IMR-90 (cell line): ENCODE measurements around the gene NUBP1. TPM values are rescaled to one million over a fixed set of nuclear protein-coding genes. Genes with fewer than 3 reads are reported as not detected.
"Not testable (repeated sequence)": the region's sequence is repeated elsewhere in the genome, so short reads cannot be mapped to it uniquely, and the experiment has no call there.

Experiments
- ATAC-seq: fragments of 200-7000 bp; cut with Tn5 transposase; 2 replicates; pipeline ENCODE4 v1.9.1; 2020; ENCODE audit warnings: low read depth, mild to moderate bottlenecking, moderate library complexity
- BruUV-seq: library from RNA; stranded (reverse); fragments of 400-500 nt; replicated peaks from 2 replicates; lab custom pipeline; 2021; lab: Mats Ljungman, UMichigan
- CTCF ChIA-PET: fragments of 300-600 bp; formaldehyde crosslinking; extraction: SDS; loops from one replicate; lab custom pipeline; 2021; ENCODE audit warnings: antibody characterized with exemption; lab: Yijun Ruan, JAX
- POLR2A ChIA-PET: fragments of 300-600 bp; sonication (Branson Sonifier 250); formaldehyde crosslinking; loops from one replicate; lab custom pipeline; 2022; ENCODE audit warnings: antibody characterized with exemption; ENCODE audit not compliant: unreplicated experiment; lab: Charles Lee
- DNase-seq: peaks from one replicate; pipeline ENCODE4 v3.0.0; 2013
- H2AFZ ChIP-seq: replicated peaks from 2 replicates; pipeline ENCODE3; 2013; ENCODE audit warnings: low read length, mild to moderate bottlenecking; ENCODE audit not compliant: poor library complexity
- H2AK5ac ChIP-seq: 2 replicates; pipeline ENCODE4 v1.6.1; 2013; ENCODE audit warnings: low read depth, low read length, inconsistent platforms
- H2AK9ac ChIP-seq: replicated peaks from 2 replicates; pipeline ENCODE3; 2013; ENCODE audit warnings: mild to moderate bottlenecking, low read depth, low read length, moderate library complexity; ENCODE audit not compliant: poor library complexity
- H2BK120ac ChIP-seq: 2 replicates; pipeline ENCODE4 v1.6.1; 2013; ENCODE audit warnings: low read depth, low read length, inconsistent platforms
- H2BK15ac ChIP-seq: 3 replicates; pipeline ENCODE4 v1.6.1; 2013; ENCODE audit warnings: low read depth, low read length, inconsistent platforms
- H2BK20ac ChIP-seq: 2 replicates; pipeline ENCODE4 v1.6.1; 2013; ENCODE audit warnings: low read depth, mild to moderate bottlenecking, inconsistent platforms, low read length, moderate library complexity
- H2BK5ac ChIP-seq: 2 replicates; pipeline ENCODE4 v1.6.1; 2013; ENCODE audit warnings: mild to moderate bottlenecking, low read depth, low read length, inconsistent platforms; ENCODE audit not compliant: poor library complexity, severe bottlenecking
- H3K14ac ChIP-seq: replicated peaks from 2 replicates; pipeline ENCODE4 v1.6.1; 2013; ENCODE audit warnings: low read depth, low read length, inconsistent platforms
- H3K18ac ChIP-seq: 2 replicates; pipeline ENCODE4 v1.6.1; 2013; ENCODE audit warnings: low read depth, low read length, control low read depth
- H3K23ac ChIP-seq: 2 replicates; pipeline ENCODE4 v1.6.1; 2013; ENCODE audit warnings: low read depth, low read length, inconsistent platforms
- H3K27ac ChIP-seq: 2 replicates; pipeline ENCODE4 v1.5.1; 2013; ENCODE audit warnings: mild to moderate bottlenecking, control low read depth, low read length; ENCODE audit not compliant: insufficient read depth
- H3K27me3 ChIP-seq: 2 replicates; pipeline ENCODE4 v1.6.1; 2013; ENCODE audit warnings: low read length; ENCODE audit not compliant: control insufficient read depth, insufficient read depth
- H3K36me3 ChIP-seq: 2 replicates; pipeline ENCODE4 v1.6.1; 2013; ENCODE audit warnings: low read length, mixed read lengths; ENCODE audit not compliant: control insufficient read depth, insufficient read depth
- H3K4ac ChIP-seq: 2 replicates; pipeline ENCODE4 v1.6.1; 2013; ENCODE audit warnings: low read depth, low read length, inconsistent platforms
- H3K4me1 ChIP-seq: 2 replicates; pipeline ENCODE4 v1.6.1; 2013; ENCODE audit warnings: low read length, mixed read lengths; ENCODE audit not compliant: control insufficient read depth, insufficient read depth
- H3K4me2 ChIP-seq: 2 replicates; pipeline ENCODE4 v1.6.1; 2013; ENCODE audit warnings: low read depth, mild to moderate bottlenecking, control low read depth, low read length, moderate library complexity
- H3K4me3 ChIP-seq: 2 replicates; pipeline ENCODE4 v1.5.1; 2013; ENCODE audit warnings: low read depth, mild to moderate bottlenecking, control low read depth, low read length, moderate library complexity; ENCODE audit not compliant: insufficient read depth
- H3K56ac ChIP-seq: 2 replicates; pipeline ENCODE4 v1.6.1; 2013; ENCODE audit warnings: low read length, inconsistent platforms; ENCODE audit not compliant: insufficient read depth; ENCODE audit errors: extremely low read depth
- H3K79me1 ChIP-seq, 2 experiments: 2 replicates each; pipeline ENCODE4 v1.6.1; 2013; ENCODE audit warnings: low read length in 2 of 2, inconsistent platforms in 1 of 2, low read depth in 1 of 2
- H3K9ac ChIP-seq: 2 replicates; pipeline ENCODE4 v1.6.1; 2013; ENCODE audit warnings: low read depth, low read length, control low read depth
- H3K9me1 ChIP-seq: 2 replicates; pipeline ENCODE4 v1.6.1; 2013; ENCODE audit warnings: low read length, inconsistent platforms; ENCODE audit not compliant: insufficient read depth
- H3K9me3 ChIP-seq: 2 replicates; pipeline ENCODE4 v1.6.1; 2013; ENCODE audit warnings: low read length; ENCODE audit not compliant: control insufficient read depth, insufficient read depth
- H4K20me1 ChIP-seq: 2 replicates; pipeline ENCODE4 v1.6.1; 2013; ENCODE audit warnings: low read length, inconsistent platforms; ENCODE audit not compliant: insufficient read depth
- H4K5ac ChIP-seq: 2 replicates; pipeline ENCODE4 v1.6.1; 2013; ENCODE audit warnings: mild to moderate bottlenecking, low read depth, low read length, control low read depth
- H4K8ac ChIP-seq, 2 experiments: 2 replicates each; pipeline ENCODE4 v1.6.1; 2013; ENCODE audit warnings: low read depth in 2 of 2, low read length in 2 of 2, control low read depth in 1 of 2, inconsistent platforms in 1 of 2
- H4K91ac ChIP-seq: 2 replicates; pipeline ENCODE4 v1.6.1; 2013; ENCODE audit warnings: low read depth, low read length, inconsistent platforms; ENCODE audit not compliant: insufficient read depth
- BHLHE40 ChIP-seq: fragments of 150-350 bp; IDR thresholded peaks from 2 replicates; pipeline ENCODE4 v1.6.1; 2016; ENCODE audit warnings: mild to moderate bottlenecking, low read depth, low read length
- MAFK ChIP-seq: IDR thresholded peaks from 2 replicates; pipeline ENCODE4 v1.6.1; 2012; ENCODE audit warnings: low read depth, low read length, improper control_type of control experiment
- MAZ ChIP-seq: IDR thresholded peaks from 2 replicates; pipeline ENCODE4 v1.6.1; 2012; ENCODE audit warnings: low read depth, mild to moderate bottlenecking, low read length, improper control_type of control experiment, moderate library complexity, borderline replicate concordance
- MXI1 ChIP-seq: IDR thresholded peaks from 2 replicates; pipeline ENCODE4 v1.6.1; 2012; ENCODE audit warnings: low read depth, mild to moderate bottlenecking, low read length, moderate library complexity, borderline replicate concordance
- POLR2A ChIP-seq: IDR thresholded peaks from 2 replicates; pipeline ENCODE4 v1.6.1; 2012; ENCODE audit warnings: mild to moderate bottlenecking, low read depth, low read length
- RFX5 ChIP-seq: IDR thresholded peaks from 2 replicates; pipeline ENCODE4 v1.8.0; 2012; ENCODE audit warnings: low read depth, mild to moderate bottlenecking, low read length, moderate library complexity
- SMC3 ChIP-seq: fragments of 150-350 bp; IDR thresholded peaks from 2 replicates; pipeline ENCODE4 v1.6.1; 2016; ENCODE audit warnings: low read depth, mild to moderate bottlenecking, antibody characterized with exemption, low read length, moderate library complexity
- WGBS, 2 experiments: methylation state at CpG; one replicate each; pipeline versions ENCODE4 v1.1.5 to v1.1.7; 2013; ENCODE audit warnings: missing lambda C conversion rate in 2 of 2; ENCODE audit not compliant: insufficient read length in 1 of 2; ENCODE audit errors: extremely low coverage in 2 of 2; 5-methylcytosine and 5-hydroxymethylcytosine counted together
- dilution Hi-C: fragments of 300-500 bp; cut with HindIII; formaldehyde crosslinking; loops from one replicate; pipeline ENCODE4 v1.14.3; 2018; ENCODE audit warnings: low sequenced_read_pairs; ENCODE audit not compliant: unreplicated experiment
- in situ Hi-C: fragments of 300-500 bp; cut with MboI; formaldehyde crosslinking; loops from 3 replicates; pipeline ENCODE4 v1.14.3; 2019; ENCODE audit warnings: low sequenced_read_pairs, inconsistent platforms, mixed read lengths
- intact Hi-C: fragments of 100-400 bp; cut with micrococcal nuclease; formaldehyde crosslinking; loops from 2 replicates; pipeline ENCODE4 v1.10.0; 2022
- polyA plus RNA-seq, 3 experiments: library from polyadenylated mRNA; depleted of rRNA; stranded (reverse); fragments of >200 nt; gene quantifications; 2 replicates each; pipeline ENCODE4 v1.2.3, GENCODE V29; 2012; ENCODE audit warnings: low replicate concordance in 1 of 3
- total RNA-seq: library from RNA; depleted of rRNA; stranded (reverse); fragments of >200 nt; gene quantifications from 2 replicates; pipeline ENCODE4 v1.2.3, GENCODE V29; 2012

Gene NUBP1
- total and polyA plus RNA-seq, 2 of the 4 experiments (the other 2 are of a cell fraction) = 28.0 to 31.5 TPM

GRCh38 chr16:10777356-10777755 lies 33.7 kb downstream of the NUBP1 start:
- no peak overlapping the region for H3K27ac ChIP-seq
- ChIA-PET CTCF (no interaction called here), POLR2A (no interaction called here)
- no peak overlapping the region for H3K18ac ChIP-seq
- H3K56ac ChIP-seq = no peak overlapping the region
- H3K79me1 ChIP-seq = no peaks in the 10 kb centered on the region
- peaks cover 6% of the 10 kb centered on the region; the same call in 1 of the 2 replicates for H3K9me1 ChIP-seq
- WGBS, 2 experiments = 85% methylated on average over 5 of the region's 12 CpGs; no CpG with 5 or more reads in 1 of the 2 experiments
- ATAC-seq = no peak
- no peak overlapping the region for H3K4ac ChIP-seq
- no peak overlapping the region for H2BK20ac ChIP-seq
- H2BK5ac ChIP-seq = no peak overlapping the region
- no peak overlapping the region for H3K23ac ChIP-seq
- intact Hi-C loops (no loop called here), dilution Hi-C loops (no loop called here), in situ Hi-C loops (no loop called here)
- no peak for TF ChIP-seq SMC3
- no peak for TF ChIP-seq MAZ
- TF ChIP-seq MXI1 = no peak
- TF ChIP-seq BHLHE40 = no peak
- no peak for TF ChIP-seq RFX5
- no peak for TF ChIP-seq MAFK
- TF ChIP-seq POLR2A = no peak
- H2AFZ ChIP-seq = no peak overlapping the region
- no peak overlapping the region for H3K9ac ChIP-seq
- no peak overlapping the region for H2AK5ac ChIP-seq
- no peak for DNase-seq
- H3K27me3 ChIP-seq = peaks cover 5% of the 10 kb centered on the region
- no peaks in the 10 kb centered on the region for H3K36me3 ChIP-seq
- H3K4me3 ChIP-seq = no peak overlapping the region
- no peaks in the 10 kb centered on the region for H3K4me1 ChIP-seq
- H4K20me1 ChIP-seq = no peaks in the 10 kb centered on the region
- no TSS peak for BruUV-seq
- no peak overlapping the region for H2BK120ac ChIP-seq
- H2BK15ac ChIP-seq = no peak overlapping the region
- no peak overlapping the region for H3K4me2 ChIP-seq
- H3K14ac ChIP-seq = no peak overlapping the region
- H4K8ac ChIP-seq = no peak overlapping the region
- no peak overlapping the region for H2AK9ac ChIP-seq
- H4K5ac ChIP-seq = no peak overlapping the region
- H4K91ac ChIP-seq = no peak overlapping the region
- H3K9me3 ChIP-seq = no peaks in the 10 kb centered on the region

GRCh38 chr16:10779908-10780307 lies 36.3 kb downstream of the NUBP1 start:
- H2BK20ac ChIP-seq, H3K36me3 ChIP-seq, H2AK5ac ChIP-seq, CTCF ChIA-PET, H2AFZ ChIP-seq, H4K91ac ChIP-seq, H3K4ac ChIP-seq, dilution Hi-C loops, H3K9me3 ChIP-seq, H4K20me1 ChIP-seq, H2AK9ac ChIP-seq, DNase-seq, H4K5ac ChIP-seq, H3K27ac ChIP-seq, H2BK15ac ChIP-seq, H3K4me3 ChIP-seq, POLR2A ChIA-PET, H2BK120ac ChIP-seq, H3K4me1 ChIP-seq, H3K9ac ChIP-seq, intact Hi-C loops, H3K4me2 ChIP-seq, BruUV-seq, H3K23ac ChIP-seq, H3K27me3 ChIP-seq, H3K79me1 ChIP-seq, ATAC-seq, H3K9me1 ChIP-seq, H2BK5ac ChIP-seq, H4K8ac ChIP-seq, H3K18ac ChIP-seq, in situ Hi-C loops, H3K14ac ChIP-seq, H3K56ac ChIP-seq: not testable (repeated sequence)
- no CpG with 5 or more reads among the region's 6 CpGs for WGBS, 2 experiments
